HuH-7 (cell line): ENCODE results near the gene IGFBP7.
A peak's percentile ranks its signal among the peaks of the same experiment; 100 is the strongest.

Source experiments
- DNase-seq: peaks from one replicate; pipeline ENCODE4 v3.0.0; 2011; ENCODE audit warnings: low spot score

The IGFBP7 gene

DNA sequence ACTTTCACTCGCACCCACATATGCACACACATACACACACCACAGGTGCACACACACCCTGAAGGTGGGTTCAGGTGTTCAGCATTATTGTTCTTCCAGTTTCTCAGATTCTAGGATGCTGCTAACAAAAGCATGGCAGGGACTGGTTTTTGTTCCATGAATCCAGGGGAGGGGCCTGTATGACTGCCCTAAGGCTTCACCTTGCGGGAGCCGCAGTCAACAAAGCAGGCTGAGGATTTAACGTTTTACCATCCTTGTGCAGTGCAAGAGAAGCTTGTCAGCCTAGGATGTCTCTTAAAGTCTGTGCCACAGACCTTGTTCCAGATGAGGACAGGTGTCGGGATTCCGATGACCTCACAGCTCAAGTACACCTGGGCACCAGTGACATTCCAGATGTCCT lies 69.7 kb downstream of the IGFBP7 start:
- no peak for DNase-seq

DNA sequence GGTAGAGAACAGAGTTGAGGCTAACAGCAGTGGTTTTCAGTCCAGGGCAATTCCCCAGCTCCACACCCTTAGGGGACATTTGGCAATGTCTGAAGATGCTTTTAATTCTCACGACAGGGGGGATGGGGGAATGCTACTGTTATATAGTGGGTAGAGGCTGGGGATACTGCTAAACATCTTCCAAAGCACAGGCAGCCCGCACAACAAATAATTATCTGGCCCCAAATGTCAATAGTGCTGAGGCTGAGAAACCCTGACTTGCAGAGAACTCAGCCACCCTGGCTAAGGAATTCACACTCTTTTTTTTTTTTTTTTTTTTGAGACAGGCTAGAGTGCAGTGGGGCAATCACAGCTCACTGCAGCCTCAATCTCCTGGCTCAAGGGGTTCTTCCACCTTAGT lies 70.8 kb downstream of the IGFBP7 start:
- no peak for DNase-seq

DNA sequence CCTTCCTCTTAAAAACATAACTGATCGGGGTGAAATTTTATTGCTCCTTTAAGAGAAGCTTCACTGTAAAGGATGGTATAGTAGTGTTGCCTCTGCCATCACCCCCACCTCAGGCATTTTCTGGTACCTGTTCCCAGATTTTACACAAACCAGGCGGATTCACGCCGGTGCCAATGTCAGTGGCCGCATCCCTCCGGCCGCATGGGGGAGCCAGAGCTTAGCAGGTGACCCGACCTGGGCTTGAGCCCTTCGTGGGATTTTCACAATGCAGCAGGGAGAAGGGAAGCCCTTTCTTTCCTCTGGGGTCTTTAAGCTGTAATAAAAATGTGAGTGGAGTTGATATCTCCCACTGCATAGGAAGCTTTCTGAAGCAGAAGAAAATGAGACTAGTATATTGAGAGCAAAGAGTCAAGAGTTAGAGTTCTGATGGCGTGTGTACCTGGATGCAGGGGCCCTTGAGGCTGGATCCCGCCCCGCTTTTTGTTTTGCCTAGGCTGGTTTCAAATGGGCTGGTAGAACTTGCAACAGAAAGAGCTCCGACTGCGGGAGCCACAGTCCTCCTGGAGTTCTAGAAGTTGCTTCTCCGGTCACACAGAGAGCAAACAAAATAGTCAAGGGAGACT lies 72.1 kb downstream of the IGFBP7 start:
- DNase-seq: peak; percentile 54

DNA sequence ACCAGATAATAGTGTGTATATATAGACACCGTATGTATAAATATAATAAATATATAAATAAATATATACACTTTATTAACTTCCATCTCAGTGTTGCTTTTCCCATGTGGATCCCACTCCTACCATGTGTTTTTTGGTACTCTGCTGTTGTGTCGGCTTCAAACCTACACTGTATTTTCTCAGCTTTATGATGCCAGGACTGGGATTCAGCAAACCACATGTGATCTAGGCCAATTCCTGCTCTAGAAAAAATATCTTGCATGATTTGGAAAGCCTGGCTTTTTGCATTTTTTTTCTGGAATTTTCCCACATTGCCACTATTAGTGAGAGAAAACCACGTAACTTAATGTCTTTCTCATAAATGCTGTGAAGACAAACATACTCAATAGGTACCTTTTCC lies 75.7 kb downstream of the IGFBP7 start:
- no peak for DNase-seq

DNA sequence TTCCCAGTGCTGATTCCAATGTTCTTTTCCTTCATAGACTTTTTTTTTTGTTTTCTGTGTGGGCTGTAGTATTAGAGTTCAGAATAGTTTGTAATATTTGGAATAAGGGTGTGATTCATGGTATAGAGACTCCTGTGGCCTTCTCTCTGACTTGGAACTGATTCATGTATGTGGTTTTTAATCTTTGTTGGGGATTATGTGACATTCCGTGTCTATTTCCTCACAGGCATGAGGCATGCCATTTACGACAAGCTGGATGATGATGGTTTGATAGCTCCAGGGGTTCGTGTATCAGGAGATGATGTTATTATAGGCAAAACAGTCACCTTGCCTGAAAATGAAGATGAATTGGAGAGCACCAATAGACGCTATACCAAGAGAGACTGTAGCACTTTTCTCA lies 87.1 kb downstream of the IGFBP7 start:
- no peak for DNase-seq

DNA sequence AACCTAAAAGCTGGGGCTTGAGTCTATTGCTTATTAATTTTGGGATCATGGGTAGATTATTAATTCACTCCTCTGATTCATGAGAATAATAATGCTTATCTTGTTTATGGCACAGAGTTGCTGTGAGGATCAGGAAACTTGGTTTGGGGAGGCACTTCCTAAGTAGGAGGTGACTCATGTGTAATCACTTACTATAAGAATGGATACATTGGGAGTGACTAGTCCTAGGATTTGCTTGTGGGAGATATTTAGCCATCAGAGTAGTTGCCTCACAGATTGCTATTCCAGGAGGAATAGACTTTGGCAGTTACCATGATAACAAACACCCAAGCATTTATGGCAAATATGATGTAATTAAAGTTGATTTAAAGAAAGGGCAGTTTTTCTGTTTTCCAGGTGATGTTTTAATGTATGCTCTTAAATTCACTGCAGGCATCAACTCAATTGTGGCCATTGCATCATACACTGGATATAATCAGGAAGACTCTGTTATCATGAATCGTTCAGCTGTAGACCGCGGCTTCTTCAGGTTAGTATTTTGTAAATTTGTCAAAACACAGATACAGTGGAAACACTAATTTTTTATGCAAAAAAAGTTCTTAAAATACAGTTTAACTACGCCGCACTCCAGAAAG lies 89.6 kb downstream of the IGFBP7 start:
- DNase-seq: no peak

DNA sequence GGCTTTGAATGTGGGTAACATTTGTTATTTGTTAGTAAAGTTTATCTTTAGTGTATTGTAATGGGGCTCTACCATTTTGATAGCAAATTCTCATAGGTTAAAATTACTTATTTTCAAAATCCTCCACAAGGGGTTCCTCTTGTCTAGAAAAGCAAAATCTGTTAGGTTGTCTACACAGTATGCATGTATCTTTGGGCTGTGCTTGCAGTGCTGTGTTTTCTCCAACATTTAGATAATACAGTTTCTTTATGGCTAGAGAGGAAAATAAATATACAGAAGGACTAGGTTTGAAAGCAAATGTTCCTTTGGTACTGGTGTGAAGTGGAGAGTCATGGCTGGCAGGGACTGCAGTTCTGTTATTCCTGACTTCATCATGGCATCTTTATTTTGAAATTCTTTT lies 91.2 kb downstream of the IGFBP7 start:
- no peak for DNase-seq

DNA sequence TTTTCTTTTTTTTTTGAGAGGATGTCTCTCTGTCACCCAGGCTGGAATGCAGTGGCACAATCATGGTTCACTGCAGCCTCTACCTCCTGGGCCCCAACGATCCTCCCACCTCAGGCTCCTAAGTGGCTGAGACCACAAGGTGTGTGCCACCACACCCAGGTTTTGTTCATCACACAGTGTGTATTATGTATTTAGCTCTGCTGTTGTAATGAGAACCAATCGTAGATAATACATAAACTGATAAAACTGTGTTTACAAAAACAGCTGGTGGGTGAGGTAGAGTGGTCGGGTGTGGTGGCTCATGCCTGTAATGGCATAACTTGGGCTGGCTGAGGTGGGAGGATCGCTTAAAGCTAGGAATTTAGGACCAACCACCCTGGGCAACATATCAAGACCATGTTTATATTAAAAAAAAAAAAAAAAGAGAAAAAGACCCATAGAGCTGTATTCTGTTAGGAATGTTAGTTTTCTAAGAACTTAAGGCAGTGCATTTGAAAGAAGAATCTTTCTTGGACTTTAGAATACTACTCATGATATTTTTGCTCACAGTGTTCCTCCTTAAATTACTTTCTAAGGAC lies 96.6 kb downstream of the IGFBP7 start:
- DNase-seq: no peak

DNA sequence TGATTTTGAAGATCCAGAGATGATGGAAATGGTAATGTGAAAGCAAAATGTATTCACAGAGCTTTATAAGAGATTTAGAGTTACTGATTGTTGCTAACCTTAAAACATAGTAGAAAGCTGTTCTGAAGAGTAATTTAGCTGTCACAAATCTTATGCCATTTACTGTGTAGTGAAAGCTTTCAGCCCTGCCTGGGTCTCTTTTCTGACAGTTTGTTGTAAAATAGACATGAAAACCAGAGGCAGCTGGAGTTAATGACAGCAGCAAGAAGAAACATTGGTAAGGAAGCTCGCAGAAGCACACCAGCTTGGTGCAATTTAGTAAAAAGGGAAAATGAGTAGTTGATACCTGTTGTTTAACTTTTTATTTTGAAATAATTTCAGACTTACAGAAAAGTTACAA lies 110.4 kb downstream of the IGFBP7 start:
- DNase-seq: no peak

DNA sequence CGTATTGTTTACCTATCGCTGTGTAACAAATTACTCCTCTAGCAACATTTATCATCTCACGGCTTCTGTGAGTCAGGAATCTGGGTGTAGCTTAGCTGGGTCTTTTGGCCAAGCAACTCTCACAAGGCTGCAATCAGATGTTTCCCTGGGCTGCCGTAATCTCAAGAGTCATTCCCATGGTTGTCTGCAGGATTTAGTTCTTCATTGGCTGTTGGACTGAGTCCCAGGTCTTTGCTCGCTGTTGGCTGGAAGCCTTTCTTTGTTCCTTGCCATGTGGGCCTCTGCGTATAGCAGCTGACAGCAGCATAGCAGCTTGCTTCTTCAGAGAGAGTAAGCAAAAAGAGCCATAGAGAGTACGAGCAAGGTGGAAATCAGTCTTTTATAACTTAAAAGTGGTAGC lies 114.7 kb downstream of the IGFBP7 start:
- no peak for DNase-seq

DNA sequence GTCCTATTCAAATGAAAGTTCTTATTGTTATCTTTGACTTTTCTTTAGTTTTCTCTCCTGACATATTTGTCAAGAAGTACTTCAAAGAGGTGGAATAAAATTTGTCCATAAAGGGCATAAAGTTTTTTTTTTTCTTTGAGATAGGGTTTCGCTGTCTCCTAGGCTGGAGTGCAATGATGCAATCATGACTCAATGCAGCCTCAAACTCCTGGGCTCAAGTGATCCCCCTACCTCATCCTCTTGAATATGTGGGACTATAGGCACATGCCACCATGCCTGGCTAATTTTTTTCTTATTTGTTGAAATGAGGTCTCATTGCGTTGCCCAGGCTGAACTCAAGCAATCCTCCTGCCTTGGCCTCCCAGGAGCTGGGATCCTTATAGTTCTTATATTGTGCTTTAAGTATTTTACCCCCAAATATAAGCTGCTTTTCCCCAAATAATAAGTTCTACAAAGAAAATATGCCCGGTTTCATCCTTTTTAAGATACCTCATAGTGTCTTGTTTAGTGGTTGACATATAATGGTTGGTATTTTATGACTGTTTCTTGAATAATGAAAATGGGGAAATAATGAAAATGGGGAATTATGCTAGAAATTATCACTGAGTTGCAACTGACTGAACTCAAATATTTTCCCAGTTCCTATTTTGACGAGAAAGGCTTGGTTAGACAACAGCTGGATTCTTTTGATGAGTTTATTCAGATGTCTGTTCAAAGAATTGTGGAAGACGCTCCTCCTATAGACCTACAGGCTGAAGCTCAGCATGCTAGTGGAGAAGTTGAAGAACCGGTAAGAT lies 119.9 kb downstream of the IGFBP7 start:
- no peak for DNase-seq

DNA sequence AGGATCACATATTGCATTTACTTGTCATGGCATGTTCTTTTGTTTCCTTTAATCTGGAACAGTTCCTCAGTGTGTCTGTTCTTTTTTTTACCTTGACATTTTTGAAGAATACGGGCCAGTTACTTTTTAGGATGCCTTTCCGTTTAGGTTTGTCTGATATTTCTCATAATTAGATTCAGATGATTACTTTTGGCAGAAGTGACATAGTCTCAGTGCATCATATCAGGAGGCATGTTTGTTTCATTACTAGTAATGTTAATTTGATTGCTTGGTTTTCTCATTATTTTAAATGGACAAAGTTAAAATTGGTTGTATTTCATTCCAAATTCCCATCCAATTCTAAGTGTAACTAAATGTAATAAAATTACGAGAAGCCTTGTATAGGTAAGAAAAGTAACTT lies 123.2 kb downstream of the IGFBP7 start:
- DNase-seq: no peak

DNA sequence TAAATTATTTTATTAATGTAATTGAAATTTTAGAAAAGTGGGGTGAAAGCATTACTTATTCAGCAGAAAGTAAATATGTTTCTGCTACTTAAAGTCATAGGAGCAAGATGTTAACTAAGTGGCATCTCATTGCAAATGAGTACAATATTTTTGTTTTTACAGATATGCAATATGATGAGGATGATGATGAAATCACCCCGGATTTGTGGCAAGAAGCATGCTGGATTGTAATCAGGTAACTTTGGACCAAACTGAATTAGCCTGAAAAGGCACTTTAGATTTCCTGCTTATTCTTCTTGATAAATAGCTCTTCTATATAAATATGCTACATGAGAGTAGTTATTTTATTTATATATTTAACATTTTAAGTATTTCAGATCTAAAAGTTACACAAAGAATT lies 124.0 kb downstream of the IGFBP7 start:
- DNase-seq: no peak

DNA sequence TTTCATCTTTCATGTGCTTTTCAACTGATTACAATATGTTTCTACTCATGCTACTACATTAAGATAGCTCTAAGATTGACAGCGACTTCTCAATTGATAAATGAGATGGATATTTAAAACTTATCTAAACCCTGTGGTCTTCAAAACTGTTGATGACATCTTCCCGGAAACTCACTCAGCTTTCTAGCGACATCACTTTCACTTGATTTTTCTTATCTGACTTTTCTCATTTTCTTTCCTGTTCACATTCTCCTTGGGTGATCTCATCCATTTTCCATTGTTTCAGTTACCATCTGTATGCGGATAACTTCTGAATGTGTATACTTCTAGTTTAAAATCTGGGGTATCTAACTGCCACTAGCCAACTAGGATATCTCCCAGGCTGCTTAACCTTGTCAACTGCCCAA lies 128.4 kb downstream of the IGFBP7 start:
- DNase-seq: no peak
